ENCODE results near the gene TMEFF1.

Gene TMEFF1

DNA sequence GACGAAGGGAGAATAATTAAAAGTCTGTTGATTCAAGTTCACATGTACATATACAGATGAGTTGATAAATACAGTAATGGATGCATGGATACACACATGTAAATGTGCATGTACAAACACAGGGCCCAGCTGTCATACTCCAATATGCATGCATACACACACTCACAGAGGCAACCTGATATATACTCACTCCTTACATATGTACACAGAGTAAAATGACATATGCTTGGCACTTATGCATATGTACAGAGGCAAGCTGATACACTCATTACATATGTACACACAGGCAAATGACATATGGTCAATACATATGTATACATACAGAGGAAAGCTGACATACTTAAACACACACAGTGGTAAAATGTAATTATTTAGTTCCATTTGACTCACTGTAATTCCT, 7.2 kb upstream of the TMEFF1 start:
- intact Hi-C loops (cut with micrococcal nuclease) = no loop called here

GRCh38 chr9:100466171-100466828, 6.6 kb upstream of the TMEFF1 start:
- intact Hi-C loops (cut with micrococcal nuclease) = no loop called here

More for the DNA sequence above, 7.2 kb upstream of the TMEFF1 start:
- Mint-ChIP-seq H3K4me3 (no peak overlapping the region), H3K27me3 (peaks cover 11% of the 10 kb centered on the region), H3K36me3 (ENCODE audit: low read depth) (no peaks in the 10 kb centered on the region), H3K9me3 (no peaks in the 10 kb centered on the region), H3K4me1 (ENCODE audit: low read depth) (peaks cover 5% of the 10 kb centered on the region), H3K27ac (no peak overlapping the region)

GRCh38 chr9:100466829-100467221, 6.1 kb upstream of the TMEFF1 start:
- H3K4me3 Mint-ChIP-seq = no peak overlapping the region
- peaks cover 17% of the 10 kb centered on the region for H3K27me3 Mint-ChIP-seq
- peaks cover 5% of the 10 kb centered on the region for H3K4me1 Mint-ChIP-seq (ENCODE audit: low read depth)
- no peak overlapping the region for H3K27ac Mint-ChIP-seq
- H3K36me3 Mint-ChIP-seq (ENCODE audit: low read depth) = no peaks in the 10 kb centered on the region
- intact Hi-C loops (cut with micrococcal nuclease) = no loop called here
- no peaks in the 10 kb centered on the region for H3K9me3 Mint-ChIP-seq

More at GRCh38 chr9:100466171-100466828, 6.6 kb upstream of the TMEFF1 start:
- Mint-ChIP-seq H3K27ac (no peak overlapping the region), H3K4me1 (ENCODE audit: low read depth) (peaks cover 5% of the 10 kb centered on the region), H3K36me3 (ENCODE audit: low read depth) (no peaks in the 10 kb centered on the region), H3K27me3 (peaks cover 12% of the 10 kb centered on the region), H3K9me3 (no peaks in the 10 kb centered on the region), H3K4me3 (no peak overlapping the region)

DNA sequence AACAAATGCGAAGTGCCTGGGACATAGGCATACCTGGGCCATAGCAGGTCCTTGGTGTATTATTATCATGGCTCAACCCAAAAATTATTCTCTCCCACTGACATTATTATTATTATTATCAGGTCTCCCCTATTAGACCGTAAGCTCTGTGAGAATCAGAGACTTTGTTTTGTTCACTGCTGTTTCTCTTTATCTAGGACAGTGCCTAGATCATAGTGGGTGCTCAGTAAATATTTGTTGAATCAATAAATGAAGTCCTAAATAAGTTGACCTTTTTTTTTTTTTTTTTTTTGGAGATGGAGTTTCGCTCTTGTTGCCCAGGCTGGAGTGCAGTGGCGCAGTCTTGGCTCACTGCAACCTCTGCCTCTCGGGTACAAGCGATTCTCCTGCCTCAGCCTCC, 4.9 kb upstream of the TMEFF1 start:
- no peaks in the 10 kb centered on the region for H3K36me3 Mint-ChIP-seq (ENCODE audit: low read depth)
- H3K4me3 Mint-ChIP-seq = no peak overlapping the region

GRCh38 chr9:100472268-100472667, 681 bp upstream of the TMEFF1 start:
- H3K36me3 Mint-ChIP-seq (ENCODE audit: low read depth) = no peaks in the 10 kb centered on the region
- no peak overlapping the region for H3K27ac Mint-ChIP-seq
- H3K27me3 Mint-ChIP-seq = peaks cover 48% of the 10 kb centered on the region
- peaks cover 15% of the 10 kb centered on the region for H3K4me1 Mint-ChIP-seq (ENCODE audit: low read depth)
- intact Hi-C loops (cut with micrococcal nuclease) = no loop called here
- H3K4me3 Mint-ChIP-seq = no peak overlapping the region
- no peaks in the 10 kb centered on the region for H3K9me3 Mint-ChIP-seq

More for the DNA sequence above, 4.9 kb upstream of the TMEFF1 start:
- Mint-ChIP-seq H3K9me3 (no peaks in the 10 kb centered on the region), H3K4me1 (ENCODE audit: low read depth) (peaks cover 10% of the 10 kb centered on the region), H3K27ac (no peak overlapping the region), H3K27me3 (peaks cover 26% of the 10 kb centered on the region)
- intact Hi-C loops (cut with micrococcal nuclease) = no loop called here

DNA sequence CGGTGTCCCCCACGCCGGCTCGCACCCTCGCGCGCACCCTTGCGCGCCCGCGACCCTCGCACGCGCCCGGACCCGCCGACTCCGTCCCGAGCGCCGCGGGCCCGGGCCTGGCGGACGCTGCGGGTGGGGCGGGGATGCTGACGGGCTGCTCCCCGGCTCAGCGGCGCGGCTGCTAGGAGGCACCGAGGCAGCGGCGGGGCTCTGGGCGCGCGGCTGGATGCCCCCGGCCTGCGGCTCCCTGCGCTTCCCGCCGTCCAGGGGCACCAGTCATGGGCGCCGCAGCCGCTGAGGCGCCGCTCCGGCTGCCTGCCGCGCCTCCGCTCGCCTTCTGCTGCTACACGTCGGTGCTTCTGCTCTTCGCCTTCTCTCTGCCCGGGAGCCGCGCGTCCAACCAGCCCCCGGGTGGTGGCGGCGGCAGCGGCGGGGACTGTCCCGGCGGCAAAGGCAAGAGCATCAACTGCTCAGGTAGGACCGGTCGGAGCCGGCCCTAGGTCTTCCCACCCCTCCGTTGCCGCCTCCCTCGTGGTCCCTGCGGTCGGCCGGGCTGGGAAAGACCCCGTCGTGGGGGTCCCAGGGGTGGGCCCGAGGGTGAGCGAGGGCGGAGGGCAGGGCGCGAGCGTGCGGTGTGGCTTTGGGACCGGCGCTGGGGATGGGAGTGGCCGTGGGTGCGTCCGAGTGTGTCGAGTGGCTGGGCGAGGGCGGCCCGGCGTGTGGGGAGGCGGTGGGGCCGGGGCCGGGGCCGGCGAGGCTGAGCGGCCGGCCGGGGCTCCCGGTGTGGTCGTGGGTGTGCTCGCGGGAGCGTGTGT, 530 bp downstream of the TMEFF1 start:
- H3K27me3 Mint-ChIP-seq = peaks cover 48% of the 10 kb centered on the region
- H3K27ac Mint-ChIP-seq = no peak overlapping the region
- no peaks in the 10 kb centered on the region for H3K36me3 Mint-ChIP-seq (ENCODE audit: low read depth)
- intact Hi-C loops (cut with micrococcal nuclease) = no loop called here
- H3K9me3 Mint-ChIP-seq = no peaks in the 10 kb centered on the region
- peaks cover 15% of the 10 kb centered on the region for H3K4me1 Mint-ChIP-seq (ENCODE audit: low read depth)
- H3K4me3 Mint-ChIP-seq = peak overlapping the region; percentile 64

GRCh38 chr9:100474082-100474923, 1.4 kb downstream of the TMEFF1 start:
- no peak overlapping the region for H3K4me3 Mint-ChIP-seq
- H3K27ac Mint-ChIP-seq = no peak overlapping the region
- H3K36me3 Mint-ChIP-seq (ENCODE audit: low read depth) = no peaks in the 10 kb centered on the region
- H3K27me3 Mint-ChIP-seq = peaks cover 45% of the 10 kb centered on the region
- H3K4me1 Mint-ChIP-seq (ENCODE audit: low read depth) = peaks cover 15% of the 10 kb centered on the region
- no peaks in the 10 kb centered on the region for H3K9me3 Mint-ChIP-seq
- intact Hi-C loops (cut with micrococcal nuclease) = no loop called here

DNA sequence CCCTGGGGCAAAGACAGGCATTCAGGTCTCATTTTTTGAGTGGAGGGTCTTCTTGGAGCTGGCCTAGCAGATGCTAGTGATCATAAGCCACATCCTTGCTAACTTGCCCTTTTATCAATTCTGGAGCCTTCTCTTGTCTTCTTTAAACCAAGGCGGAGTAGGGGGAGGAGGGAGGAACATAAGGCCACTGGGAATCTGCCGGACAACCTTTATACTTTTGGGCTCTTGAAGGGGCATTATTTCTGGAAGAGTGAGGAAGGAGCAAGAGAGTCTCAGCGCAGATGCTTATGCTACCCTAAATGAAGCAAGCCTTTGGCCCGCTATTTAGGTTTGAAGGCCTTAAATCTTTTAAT, 2.0 kb downstream of the TMEFF1 start:
- no peak overlapping the region for H3K27ac Mint-ChIP-seq
- no peak overlapping the region for H3K4me3 Mint-ChIP-seq
- H3K4me1 Mint-ChIP-seq (ENCODE audit: low read depth) = peaks cover 15% of the 10 kb centered on the region
- no peaks in the 10 kb centered on the region for H3K36me3 Mint-ChIP-seq (ENCODE audit: low read depth)
- intact Hi-C loops (cut with micrococcal nuclease) = no loop called here
- H3K9me3 Mint-ChIP-seq = no peaks in the 10 kb centered on the region
- H3K27me3 Mint-ChIP-seq = peaks cover 40% of the 10 kb centered on the region

- Mint-ChIP-seq H3K36me3 (ENCODE audit: low read depth) (no peaks in the 10 kb centered on the region), H3K4me3 (no peak overlapping the region), H3K27ac (no peak overlapping the region), H3K9me3 (no peaks in the 10 kb centered on the region), H3K27me3 (peaks cover 28% of the 10 kb centered on the region), H3K4me1 (ENCODE audit: low read depth) (peaks cover 15% of the 10 kb centered on the region)
- intact Hi-C loops (cut with micrococcal nuclease) = no loop called here
Measured at GRCh38 chr9:100477241-100477640, 4.3 kb downstream of the TMEFF1 start.

- H3K4me1 Mint-ChIP-seq (ENCODE audit: low read depth) = peaks cover 11% of the 10 kb centered on the region
- no peaks in the 10 kb centered on the region for H3K9me3 Mint-ChIP-seq
- no peaks in the 10 kb centered on the region for H3K36me3 Mint-ChIP-seq (ENCODE audit: low read depth)
- intact Hi-C loops (cut with micrococcal nuclease) = no loop called here
- no peak overlapping the region for H3K27ac Mint-ChIP-seq
- H3K4me3 Mint-ChIP-seq = no peak overlapping the region
- peaks cover 24% of the 10 kb centered on the region for H3K27me3 Mint-ChIP-seq
Measured at GRCh38 chr9:100478192-100478591, 5.2 kb downstream of the TMEFF1 start.

GRCh38 chr9:100479820-100480219, 6.9 kb downstream of the TMEFF1 start:
- Mint-ChIP-seq H3K27me3 (peaks cover 9% of the 10 kb centered on the region), H3K36me3 (ENCODE audit: low read depth) (no peaks in the 10 kb centered on the region), H3K9me3 (no peaks in the 10 kb centered on the region), H3K4me3 (no peak overlapping the region), H3K4me1 (ENCODE audit: low read depth) (no peaks in the 10 kb centered on the region), H3K27ac (no peak overlapping the region)
- intact Hi-C loops (cut with micrococcal nuclease) = no loop called here

DNA sequence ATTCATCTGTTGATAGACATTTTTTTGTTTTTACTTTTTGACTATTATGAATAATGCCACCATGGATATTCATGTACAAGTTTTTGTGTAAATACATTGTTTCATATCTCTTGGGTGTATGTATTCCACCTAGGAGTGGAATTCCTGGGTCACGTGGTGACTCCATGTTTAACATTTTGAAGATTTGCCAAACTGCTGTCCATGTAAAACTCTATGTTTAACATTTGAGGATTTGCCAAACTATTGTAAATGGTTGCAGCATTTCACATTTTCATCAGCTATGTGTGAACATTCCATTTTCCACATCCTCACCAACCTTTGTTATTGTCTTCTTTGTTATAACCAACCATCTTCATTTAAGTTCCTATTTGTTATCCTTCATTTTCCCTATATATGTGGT, 12.2 kb downstream of the TMEFF1 start:
- Mint-ChIP-seq H3K9me3 (no peaks in the 10 kb centered on the region), H3K4me3 (no peak overlapping the region), H3K27me3 (peaks cover 2% of the 10 kb centered on the region), H3K4me1 (ENCODE audit: low read depth) (no peaks in the 10 kb centered on the region), H3K36me3 (ENCODE audit: low read depth) (no peaks in the 10 kb centered on the region), H3K27ac (no peak overlapping the region)
- intact Hi-C loops (cut with micrococcal nuclease) = no loop called here

DNA sequence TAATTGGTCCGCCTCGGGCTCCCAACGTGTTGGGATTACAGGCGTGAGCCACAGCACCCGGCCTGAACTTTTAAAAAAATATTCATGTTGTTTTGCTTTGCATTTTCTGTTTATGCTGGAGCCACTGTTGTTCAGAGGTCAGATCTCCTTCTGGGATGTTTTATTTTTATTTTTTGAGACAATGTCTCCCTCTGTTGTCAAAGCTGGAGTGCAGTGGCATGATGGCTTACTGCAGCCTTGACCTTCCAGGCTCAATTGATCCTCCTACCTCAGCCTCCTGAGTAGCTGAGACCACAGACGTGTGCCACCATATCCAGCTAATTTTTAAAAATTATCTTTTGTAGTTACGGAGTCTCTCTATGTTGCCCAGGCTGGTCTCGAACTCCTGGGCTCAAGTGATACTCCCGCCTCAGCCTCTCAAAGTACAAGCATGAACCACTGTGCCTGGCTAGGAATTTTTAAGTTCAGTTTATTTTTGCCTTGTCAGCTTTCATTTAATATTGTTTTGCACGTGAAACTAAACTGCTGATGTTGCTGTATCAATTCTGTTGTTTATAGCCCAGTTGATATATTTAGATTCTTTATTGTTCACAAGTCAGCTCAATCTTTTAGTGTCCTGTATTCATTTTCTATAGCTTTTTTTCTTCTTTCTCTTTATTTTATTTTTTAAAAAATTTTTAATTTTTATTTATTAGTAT, 13.7 kb downstream of the TMEFF1 start:
- intact Hi-C loops (cut with micrococcal nuclease) = no loop called here
- H3K27ac Mint-ChIP-seq = no peak overlapping the region
- no peaks in the 10 kb centered on the region for H3K4me1 Mint-ChIP-seq (ENCODE audit: low read depth)

More for the DNA sequence above, 13.7 kb downstream of the TMEFF1 start:
- Mint-ChIP-seq H3K4me3 (no peak overlapping the region), H3K9me3 (no peaks in the 10 kb centered on the region), H3K36me3 (ENCODE audit: low read depth) (no peaks in the 10 kb centered on the region), H3K27me3 (peaks cover 2% of the 10 kb centered on the region)

Measured in dendritic cell treated with granulocyte-macrophage colony-stimulating factor and Interleukin-4, amounts not matched to agents 40 ng/mL and 50 ng/mL, for 4 days (primary cell).